Right renal pelvis (tissue), 4 donors: ENCODE measurements around the gene GRB10. TPM values are rescaled to one million over a fixed set of nuclear protein-coding genes. Genes with fewer than 3 reads are reported as not detected.

ENCODE experiments used
- DNase-seq, 4 donors: peaks; one replicate each; pipeline ENCODE4 v3.0.0-alpha.2; 2013; ENCODE audit warnings: low read depth in 4 of 4, low spot score in 3 of 4, missing footprints in 1 of 4
- polyA plus RNA-seq, 4 donors: library from polyadenylated mRNA; unstranded; fragments of 120-200 nt; gene quantifications; one replicate each; pipeline ENCODE4 v1.2.1, GENCODE V29; 2013; ENCODE audit not compliant: insufficient read length in 4 of 4

The GRB10 gene
- polyA plus RNA-seq, 4 donors = 31.4 to 40.4 (median 32.4) TPM

DNA sequence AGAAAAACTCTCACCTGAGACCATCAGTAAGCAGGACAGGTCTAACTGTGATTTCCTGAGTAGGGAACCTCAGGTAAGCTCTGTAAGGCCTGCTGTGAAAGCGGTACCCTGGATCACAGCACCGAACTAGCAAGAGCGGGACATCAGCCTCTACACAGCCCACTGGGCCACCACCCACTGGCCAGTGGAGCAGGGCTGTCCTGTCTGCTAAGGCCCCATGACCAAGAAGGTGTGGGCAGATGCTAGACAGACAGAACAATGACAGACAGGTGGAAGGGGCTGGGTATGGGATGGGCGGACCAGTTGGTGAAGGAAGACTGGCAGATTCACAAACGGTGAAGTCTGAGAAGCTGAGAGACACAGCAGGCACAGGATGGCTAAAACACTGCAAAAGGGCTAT is 138.1 kb downstream of the GRB10 start:
- DNase-seq = no peak

DNA sequence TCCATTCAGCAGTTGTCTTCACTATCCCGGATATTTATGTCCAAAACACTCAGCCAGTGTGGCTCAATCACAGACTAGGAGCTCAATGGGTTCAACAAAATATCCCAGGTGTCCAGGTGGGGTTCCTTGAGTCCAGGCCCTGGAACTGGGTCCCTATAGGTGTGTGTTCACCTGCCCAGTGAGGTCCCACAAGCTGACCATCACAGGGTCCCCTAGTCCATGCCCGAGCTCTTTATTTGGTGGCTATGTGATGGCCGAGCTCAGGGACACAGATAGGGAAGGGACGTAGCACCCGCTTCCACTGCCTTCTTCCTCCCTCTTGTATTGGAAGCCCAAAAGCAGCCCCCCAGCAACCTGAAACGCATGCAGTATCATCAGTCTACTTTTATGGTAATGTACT is 138.6 kb downstream of the GRB10 start:
- DNase-seq = no peak

DNA sequence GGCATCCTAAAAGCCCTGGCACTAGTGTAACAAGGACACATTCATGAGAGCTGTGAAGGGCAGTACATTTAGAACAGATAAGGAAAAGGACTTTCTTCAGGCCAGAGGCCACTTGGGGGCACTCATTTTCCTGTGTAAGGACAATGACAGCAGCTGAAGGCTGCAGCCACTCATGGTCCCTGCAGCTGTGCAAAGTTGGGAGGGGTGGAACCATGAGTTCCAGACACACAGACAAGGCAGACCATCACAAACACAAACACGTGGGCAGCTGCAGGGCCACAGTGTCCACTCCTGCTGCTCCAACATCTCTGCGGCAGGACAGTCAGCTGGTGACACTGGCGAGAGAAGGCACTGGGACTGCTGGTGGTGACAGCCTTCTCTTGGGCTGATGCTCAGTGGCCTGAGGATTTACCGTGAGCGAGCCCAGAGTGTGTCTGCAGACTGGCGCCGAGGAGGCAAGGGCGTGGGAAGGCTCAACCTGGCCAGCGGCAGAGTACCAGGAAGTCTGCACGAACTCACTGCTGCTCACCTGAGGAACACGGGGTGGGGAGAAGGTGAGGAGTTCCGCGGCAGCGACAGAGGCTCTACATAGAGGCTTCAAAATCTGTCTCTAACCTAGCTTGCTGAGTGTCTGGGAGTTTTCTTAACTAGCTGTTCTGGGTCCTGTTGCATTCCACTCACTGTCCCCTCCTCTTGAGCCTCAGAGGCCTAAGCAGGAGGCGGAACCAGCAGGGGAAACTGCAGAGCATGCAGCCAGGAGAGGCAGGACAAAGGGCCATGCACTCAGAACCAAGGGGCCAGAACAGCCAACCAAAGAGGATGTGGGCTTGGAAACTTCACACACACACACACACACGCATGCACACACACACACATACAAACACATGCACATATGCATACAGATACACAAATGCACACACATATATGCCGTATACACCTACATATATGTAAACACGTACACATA is 141.0 kb downstream of the GRB10 start:
- no peak for DNase-seq

DNA sequence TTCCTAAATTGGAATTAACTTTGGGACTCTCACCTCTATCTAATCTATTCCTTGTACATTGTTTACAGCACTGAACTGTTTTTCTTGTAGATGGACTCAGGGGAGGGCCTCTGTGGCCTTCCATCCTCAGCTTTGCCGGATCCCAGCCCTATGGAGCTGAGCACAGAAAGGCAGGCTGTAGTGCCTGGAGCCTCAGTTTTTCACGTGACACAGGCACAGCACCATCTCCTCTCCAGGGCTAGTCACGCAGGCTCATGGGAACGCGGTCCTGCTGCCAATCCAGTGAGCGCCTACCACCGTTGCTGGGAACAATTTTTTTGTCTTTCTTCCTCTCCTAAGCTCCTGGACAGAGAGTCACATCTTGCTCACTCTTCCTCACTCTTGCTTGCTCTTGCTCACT is 141.9 kb downstream of the GRB10 start:
- DNase-seq = no peak

DNA sequence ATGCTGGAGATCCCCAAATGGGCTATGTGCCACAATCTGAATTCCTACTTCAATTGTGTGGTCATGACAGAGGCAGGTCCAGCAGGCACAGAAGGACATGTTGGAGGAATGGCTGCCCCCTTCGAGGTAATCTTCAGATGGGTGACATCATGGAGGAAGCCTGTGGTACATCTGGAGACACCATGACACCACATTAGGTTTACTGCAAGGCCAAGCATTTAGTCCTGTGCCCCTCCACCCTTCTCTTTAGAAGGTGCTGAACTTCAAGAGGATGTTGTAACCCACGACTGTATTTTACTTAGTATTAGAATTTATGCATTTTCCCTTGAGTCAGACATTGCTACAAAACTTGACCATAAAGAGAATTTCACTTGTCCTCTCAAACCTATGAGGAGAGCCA is 142.4 kb downstream of the GRB10 start:
- no peak for DNase-seq

DNA sequence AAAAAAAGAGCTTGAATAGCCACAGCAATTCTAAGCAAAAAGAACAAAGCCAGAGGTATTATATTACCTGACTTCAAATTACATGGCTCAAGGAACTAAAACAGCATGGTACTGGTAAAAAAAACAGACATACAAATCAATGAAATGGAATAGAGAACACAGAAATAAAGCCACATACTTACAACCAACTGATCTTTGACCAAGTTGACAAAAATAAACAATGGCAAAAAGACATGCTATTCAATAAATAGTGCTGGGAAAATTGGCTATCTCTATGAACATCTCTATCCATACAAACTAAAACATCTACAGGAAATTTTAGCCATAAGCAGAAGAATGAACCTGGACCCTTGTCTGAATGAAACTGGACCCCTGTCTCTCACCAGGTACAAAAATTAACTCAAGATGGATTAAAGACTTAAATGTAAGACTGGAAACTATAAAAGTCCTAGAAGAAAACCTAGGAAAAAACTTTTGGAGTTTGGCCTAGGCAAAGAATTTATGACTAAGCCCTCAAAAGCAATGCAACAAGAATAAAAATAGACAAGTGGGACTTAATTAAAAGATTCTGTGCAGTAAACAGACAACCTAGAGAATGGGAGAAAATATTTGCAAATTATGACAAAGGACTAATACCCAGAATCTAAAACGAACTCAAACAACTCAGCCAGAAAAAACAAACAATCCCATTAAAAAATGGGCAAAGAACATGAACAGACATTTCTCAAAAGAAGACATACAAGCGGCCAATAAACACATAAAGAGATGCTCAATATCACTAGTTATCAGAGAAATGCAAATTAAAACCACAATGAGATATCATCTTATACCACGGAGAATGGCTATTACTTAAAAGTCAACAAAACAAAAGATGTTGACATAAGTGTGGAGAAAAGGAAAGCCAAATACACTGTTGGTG is 144.7 kb downstream of the GRB10 start:
- DNase-seq = no peak

DNA sequence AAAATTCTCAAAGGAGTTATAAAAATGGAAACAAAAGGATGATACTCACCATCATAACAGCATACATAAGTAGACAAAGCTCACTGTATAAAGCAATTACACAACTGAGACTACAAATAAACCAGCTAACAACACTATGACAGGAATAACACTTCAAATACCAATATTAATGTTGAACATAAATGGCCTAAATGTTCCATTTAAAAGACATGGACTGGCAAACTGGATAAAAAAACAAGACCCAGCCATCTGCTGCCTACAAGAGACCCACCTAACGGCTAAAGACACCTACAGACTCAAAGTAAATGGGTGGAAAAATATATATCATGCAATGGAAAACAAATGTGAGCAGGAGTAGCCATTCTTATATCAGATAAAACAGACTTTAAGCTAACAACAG is 148.3 kb downstream of the GRB10 start:
- no peak for DNase-seq

DNA sequence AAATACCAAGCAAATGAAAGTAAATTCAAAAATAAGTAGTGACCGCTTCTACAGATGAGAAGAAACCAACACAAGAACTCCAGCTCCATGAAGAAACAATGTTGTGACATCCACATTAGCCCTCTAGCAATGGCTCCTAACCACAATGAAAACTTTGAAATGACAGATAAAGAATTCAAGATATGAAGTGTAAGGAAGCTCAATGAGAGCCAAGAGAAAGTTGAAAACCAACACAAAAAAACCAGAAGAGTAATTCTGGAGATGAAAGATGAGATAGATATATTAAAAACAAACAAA is 149.3 kb downstream of the GRB10 start:
- DNase-seq = no peak

DNA sequence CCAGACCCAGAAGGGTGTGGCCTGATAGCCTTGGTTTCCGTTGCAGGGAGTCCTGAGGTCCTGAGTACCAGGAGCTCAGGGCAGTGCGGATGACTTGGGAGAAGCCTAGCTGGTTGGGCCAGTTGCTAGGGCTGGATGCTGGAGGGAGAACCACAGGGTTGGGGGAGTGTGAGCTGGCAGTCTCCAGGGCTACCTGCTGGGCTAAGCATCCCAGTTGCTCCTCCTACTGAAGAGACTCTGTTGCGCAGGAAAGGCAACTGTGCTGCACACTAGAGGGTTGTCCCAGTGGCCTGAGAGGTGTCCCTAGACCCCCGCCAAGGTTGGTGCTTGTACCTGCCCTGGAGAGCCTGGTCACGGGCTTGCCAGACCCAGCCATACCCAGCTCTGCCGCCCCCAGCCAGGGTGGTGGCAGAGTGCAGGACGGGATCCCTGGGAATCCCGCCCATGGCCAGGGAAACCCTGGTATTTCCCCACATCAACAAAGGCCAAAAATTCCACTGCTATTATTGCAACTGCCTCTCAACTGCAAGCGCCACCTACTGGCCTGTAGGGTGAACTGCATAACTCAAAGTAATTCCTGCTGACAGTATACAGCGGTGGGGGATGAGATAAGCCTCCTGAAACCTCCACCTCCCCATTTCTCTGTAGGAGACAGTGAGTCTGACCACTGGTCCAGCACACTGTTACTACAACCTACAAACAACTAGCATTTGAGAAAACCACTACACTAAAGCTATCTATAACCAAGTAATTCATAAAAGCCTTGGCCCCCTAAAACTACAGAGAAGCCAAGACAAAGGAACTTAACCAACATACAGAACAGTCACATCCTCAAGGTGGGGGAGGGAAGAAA is 149.9 kb downstream of the GRB10 start:
- DNase-seq = no peak

DNA sequence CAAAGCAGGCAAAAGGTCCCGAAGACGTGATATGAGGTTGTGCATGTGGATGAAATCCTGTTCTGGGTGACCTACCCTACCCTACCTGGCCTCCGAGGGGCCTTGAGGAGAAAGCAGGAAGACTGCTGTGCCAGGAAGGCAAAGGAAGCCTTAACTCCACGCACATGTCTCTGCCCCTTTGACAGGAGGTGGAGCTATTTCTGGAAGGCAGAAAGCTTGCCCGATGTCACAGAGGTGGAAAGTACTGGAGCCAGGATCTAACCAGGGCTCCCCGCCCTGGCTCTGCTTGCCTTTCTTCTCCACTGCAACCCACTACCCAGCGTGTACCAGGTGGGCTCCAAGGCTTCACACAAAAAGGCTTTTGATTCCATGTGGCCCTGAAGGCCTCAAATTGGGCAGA is 151.1 kb downstream of the GRB10 start:
- DNase-seq = no peak

DNA sequence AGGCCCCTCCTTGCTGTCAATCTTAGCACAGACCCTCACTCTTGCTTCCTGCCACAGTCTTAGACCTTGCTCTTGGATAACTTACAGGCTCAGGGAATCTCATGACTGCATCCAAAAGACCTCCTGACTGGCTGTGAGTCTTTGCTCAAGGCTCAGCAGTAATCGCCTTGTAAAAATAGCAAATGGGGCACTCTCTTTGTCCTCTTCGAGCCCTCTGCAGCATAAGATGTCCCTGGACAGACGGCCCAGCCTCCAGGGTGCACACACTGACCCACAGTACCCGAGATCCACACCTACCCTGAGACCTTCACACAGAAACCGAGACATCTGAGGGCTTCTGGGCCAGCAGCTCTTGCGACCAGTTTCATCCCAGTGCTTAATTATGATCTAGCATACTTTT is 151.6 kb downstream of the GRB10 start:
- no peak for DNase-seq

DNA sequence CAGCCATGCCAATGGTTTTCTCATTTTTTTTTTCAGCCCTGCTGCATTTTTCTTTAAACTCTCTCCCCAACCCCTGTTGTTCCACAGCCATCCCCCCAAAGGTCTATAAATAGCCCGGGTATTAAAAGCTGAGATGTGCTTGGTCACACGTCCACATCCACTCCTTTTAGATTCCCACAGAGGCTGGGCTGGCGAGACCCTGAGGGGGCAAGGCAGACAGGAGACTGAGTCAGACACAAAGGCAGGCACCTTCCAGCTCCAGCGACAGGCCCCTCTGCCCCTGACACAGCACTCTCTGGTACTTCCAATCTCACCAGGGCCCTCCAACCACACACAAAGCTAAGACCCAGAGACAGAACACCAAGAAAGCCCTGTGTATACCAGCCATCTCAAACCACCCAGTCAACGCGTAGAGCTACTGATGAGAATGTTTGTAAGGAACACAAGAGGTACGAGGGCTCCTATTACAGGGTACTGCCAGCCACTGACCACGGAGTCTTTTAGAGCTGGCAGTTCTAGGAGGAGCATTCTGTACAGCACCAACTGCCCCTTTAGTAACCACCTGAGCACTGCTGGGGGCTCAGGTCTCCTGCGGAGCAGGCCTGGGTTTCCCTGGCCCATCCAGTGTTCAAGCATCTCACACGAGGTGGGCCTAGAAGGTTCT is 153.3 kb downstream of the GRB10 start:
- DNase-seq = no peak

DNA sequence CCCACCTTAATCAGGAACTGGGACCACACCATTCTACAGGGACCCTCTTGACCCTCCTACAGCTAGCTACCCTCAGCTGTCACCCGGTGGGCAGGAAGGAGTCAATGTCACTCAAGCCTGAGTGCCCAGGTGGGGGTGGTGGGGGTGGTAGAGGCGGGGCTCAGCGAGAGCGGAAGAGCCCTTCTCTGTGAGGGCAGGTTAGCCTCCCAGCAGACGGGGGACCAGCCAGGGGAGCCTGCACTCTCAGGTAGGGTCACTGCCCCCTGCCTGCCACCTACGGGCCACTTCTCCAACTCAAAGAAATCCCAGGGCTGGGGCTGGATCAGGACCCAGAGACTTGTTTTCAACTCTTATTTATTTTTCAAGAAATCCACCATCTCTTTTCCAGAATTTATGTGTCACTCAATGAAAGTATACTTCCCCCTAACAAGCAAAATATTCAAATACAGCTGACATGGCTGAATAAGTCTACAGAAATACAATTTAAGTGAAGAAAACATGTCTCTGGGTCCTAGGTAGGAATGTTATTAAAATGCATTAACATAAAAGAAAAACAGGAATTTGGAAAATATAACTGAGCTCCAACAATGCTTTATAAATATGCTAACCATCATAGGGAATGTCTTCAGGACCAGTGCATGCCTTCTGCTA is 154.1 kb downstream of the GRB10 start:
- no peak for DNase-seq

DNA sequence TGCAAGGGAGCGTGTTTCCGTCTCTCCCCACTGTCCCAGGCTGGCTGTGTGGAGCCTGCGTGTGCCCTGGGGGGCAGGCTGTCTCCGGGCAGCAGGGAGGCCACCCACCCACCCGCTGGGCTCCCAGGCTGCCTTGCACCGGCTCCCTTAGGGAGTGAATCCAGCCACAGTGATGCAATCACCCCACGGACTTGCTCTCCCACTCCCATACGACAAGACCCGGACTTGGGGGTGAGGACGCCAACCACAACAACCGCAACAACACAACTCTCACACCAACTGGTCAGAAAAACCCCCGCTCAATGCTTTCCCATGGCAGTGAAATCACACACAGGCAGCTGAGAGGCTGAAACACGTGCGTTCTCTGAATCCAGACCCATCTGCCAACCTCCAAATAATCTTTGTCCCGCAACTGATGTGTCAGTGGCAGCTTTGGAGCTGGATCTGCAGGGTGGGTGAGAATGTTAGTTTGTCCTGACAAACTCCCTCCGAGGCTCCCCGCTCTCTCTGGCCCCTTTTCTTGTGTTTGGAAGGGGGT is 154.8 kb downstream of the GRB10 start:
- no peak for DNase-seq

DNA sequence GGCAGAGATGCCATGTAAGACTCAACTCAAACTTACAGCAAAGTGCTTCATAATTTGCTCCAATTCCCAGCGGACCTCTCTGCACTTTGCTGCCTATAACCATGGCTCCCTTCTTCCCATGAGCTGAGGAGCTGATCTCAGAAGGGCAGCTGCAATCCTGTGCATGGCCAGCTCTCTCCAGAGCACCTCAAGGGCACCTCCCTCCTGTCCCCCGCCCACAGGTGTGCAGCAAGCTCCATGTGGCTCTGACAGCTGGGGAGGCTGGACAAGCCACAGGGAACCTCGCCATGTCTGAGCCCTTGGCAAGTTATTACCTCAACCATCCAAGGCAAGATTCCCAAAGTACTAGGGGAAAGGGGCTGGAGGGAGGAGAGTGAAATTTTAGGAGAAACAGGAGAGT is 156.4 kb downstream of the GRB10 start:
- no peak for DNase-seq

DNA sequence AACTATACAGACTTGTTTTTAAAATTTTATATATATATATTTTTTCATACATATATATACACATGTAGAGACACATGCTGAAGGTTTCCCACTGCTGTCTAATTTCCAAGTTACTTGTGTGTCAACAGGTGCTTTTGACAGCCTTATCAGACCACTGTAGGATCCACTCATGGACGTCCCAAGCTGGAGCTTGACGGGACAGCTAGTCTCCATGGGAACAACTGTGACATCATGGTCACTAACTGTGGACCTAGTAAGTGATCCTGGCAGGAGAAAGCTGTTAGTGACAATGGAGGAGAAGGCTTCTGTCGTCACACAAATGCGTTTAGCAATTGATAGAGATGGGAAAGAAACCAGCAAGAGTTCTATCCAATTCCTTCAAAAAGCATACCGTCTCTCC is 157.3 kb downstream of the GRB10 start:
- no peak for DNase-seq

DNA sequence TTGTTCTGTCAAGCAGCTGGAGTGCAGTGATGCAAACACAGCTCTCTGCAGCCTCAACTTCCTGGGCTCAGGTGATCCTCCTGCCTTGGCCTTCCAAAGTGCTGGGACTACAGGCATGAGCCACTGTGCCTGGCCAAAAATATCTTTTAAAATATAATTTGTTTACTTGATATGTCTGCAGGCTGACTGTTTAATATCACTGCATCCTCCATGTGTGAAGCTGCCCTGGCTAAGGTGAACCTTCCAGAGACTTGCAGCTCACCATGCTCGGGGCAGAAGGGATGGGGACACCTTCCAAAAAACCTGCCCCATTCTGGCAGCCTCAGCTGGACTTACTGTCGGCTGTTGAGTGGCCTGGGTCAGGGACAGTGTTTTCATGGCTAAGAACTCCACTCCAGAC is 159.9 kb downstream of the GRB10 start:
- no peak for DNase-seq

DNA sequence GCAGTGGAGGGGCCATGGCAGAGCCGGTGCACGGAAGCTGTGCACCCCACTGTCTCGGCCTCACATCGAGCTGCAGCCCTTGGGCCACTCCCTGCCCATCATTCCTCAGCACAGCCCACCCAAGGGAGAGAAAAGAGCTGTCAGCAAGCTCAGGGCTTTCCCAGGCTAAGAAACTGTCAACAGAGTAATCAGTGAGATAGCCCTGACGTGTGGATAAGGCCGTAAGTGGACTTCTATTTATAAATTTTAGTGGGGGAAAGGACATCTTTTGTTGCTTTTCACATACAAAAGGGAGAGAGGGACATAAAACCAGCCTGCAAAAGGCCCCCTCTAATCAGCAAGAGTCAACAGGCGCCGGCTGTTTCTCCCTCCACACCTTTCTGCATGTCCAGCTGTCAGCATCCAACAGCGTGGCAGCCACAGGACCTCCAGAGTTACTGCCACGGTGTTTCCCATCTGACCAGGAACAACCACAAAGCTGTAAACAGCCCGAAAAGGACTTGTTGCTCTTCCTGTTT is 160.7 kb downstream of the GRB10 start:
- DNase-seq = no peak

DNA sequence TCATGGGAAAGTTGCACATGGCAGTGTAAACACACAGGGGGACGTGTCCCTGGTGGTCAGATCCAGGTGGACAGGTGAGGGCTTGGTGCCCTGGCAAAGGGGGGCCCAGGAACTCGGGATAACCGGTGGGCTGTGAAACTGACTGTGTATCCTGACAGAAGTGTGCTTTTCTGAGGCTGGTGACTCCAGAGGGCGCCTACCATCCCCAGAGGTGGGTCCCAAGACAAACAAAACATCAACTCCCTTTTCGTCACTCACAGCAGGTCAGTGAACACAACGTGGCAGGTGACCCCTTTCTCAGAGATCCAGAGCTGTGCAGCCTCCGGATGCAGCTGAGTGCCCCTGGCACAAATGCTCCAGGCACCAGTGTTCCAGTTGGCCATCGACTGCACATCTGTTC is 161.5 kb downstream of the GRB10 start:
- no peak for DNase-seq
